Measurements from ENCODE around the gene RWDD3. TPM values are rescaled to one million over a fixed set of nuclear protein-coding genes. Genes with fewer than 3 reads are reported as not detected.

RWDD3 gene
- total RNA-seq, 2 experiments from 2014 or later = 14.3 to 14.5 TPM

DNA sequence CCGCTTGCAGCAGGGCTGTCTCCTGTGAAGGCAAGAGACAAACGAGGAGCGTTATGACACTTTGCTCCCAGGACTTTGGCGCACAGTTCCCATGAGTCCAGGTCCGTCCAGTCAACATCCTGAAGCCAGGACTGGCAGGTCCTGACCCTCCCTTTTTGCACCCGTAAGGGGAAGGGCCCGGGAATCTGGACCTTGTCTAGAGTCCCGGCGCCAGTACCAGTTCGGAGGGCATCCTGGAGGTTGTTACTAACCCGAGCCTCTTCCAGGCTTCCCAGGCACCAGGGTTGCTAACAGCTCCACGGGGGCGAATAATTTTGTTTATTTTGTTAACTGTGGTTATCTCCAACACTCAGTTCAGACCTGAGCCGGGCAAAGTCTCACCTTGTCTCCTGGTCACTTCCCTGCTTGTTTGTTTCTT lies 682 bp upstream of the RWDD3 start:
- no peaks in the 10 kb centered on the region for H3K27me3 ChIP-seq (ENCODE audit: control insufficient read depth in 1 of 2, insufficient read depth in 2 of 2, low read length in 2 of 2)
- ChIA-PET POLR2A (interaction anchor here (0.6 to 2.6 kb wide), 14 partner anchors 10 to 1495 kb away, joined by 3 to 56 read pairs (median 4); partner anchors contain the start of genes ABCD3, ALG14, DNTTIP2 and TLCD4), CTCF (interaction anchor here (0.7 to 2.1 kb wide), 20 partner anchors 8 to 816 kb away, joined by 3 to 26 read pairs (median 4); partner anchors contain the start of genes ALG14, CNN3 and TLCD4)
- H3K27ac Mint-ChIP-seq = peak overlapping the region; percentile 86
- DNase-seq = peak in 2 of 14 experiments; percentile 9 to 25
- peak overlapping the region; percentile 95 for H3K4me3 Mint-ChIP-seq
- H3K9me3 Mint-ChIP-seq = no peaks in the 10 kb centered on the region
- intact Hi-C loops (cut with DNase I, micrococcal nuclease) = loop anchor here (2.0 to 10.0 kb wide), 6 partner anchors 146 to 1886 kb away; partner anchors contain the start of genes ALG14 (in 2 of the 2), ABCD3 (in 1 of the 2) and DR1 (in 1 of the 2)
- peaks cover 28% of the 10 kb centered on the region for H3K27me3 Mint-ChIP-seq
- H3K4me3 ChIP-seq (ENCODE audit: low read length) = peak overlapping the region; percentile 85
- H3K9me3 ChIP-seq (ENCODE audit: control insufficient read depth in 1 of 2, insufficient read depth in 1 of 2, low read length in 2 of 2) = no peaks in the 10 kb centered on the region
- TF ChIP-seq CTCF (IDR thresholded peaks at IDR 0.05) = no peak
- H3K36me3 Mint-ChIP-seq (ENCODE audit: low read depth) = peaks cover 24% of the 10 kb centered on the region
- peaks cover 22% of the 10 kb centered on the region for H3K4me1 ChIP-seq (ENCODE audit: insufficient read depth, low read length)
- no peaks in the 10 kb centered on the region for H3K36me3 ChIP-seq (ENCODE audit: insufficient read depth, low read length)
- H3K4me1 Mint-ChIP-seq (ENCODE audit: low read depth) = peaks cover 45% of the 10 kb centered on the region
- peak overlapping the region; percentile 33 to 53 for H3K27ac ChIP-seq (ENCODE audit: low read depth in 1 of 2, low read length in 2 of 2)
- ATAC-seq (ENCODE audit: poor library complexity) = no peak

DNA sequence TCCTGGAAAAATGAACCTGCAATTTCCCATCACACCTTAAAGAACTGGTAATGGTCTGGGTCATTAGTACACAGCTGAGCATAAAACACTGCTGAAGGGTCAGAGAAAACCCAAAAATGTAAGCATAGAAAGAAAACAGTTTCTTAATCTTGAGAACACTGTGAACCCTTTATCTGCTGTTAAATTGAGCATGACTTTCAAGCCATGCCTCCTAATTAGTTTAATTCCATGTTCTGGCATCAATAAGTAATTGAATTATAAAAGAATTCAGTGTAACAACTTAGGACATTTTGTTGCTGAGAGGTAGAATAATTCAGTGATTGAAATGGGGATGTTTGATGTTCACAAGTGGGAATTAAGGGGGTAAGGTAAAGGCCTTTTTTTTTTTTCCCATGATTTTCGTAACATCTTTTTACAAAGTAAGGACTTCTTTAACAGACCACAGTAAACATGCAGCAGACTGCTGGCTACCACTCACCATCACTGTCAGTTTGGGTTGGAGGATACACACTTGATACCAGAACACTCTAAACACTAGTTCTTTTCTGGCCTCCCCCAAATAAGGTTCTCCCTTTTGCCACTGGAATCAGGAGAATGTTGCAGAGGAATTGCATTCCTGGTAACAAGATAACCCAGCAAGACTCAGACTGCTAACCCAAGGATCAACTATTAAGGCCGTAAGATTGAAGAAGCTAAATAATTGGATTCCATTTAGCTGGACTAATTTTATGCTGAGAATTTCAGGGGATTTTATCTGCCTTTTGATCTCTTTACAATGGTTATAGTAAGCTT lies 3.0 kb downstream of the RWDD3 start:
- Mint-ChIP-seq H3K9me3 (peaks cover 1% of the 10 kb centered on the region), H3K27me3 (no peaks in the 10 kb centered on the region), H3K27ac (peak overlapping the region; percentile 66), H3K4me3 (peak overlapping the region; percentile 79), H3K4me1 (ENCODE audit: low read depth) (peaks cover 58% of the 10 kb centered on the region), H3K36me3 (ENCODE audit: low read depth) (peaks cover 57% of the 10 kb centered on the region)
- intact Hi-C loops (cut with DNase I, micrococcal nuclease) = loop anchor here in 1 of 2 experiments (5.0 to 10.0 kb wide), 2 partner anchors 1392 to 1485 kb away; partner anchors contain the start of gene PTBP2
- peaks cover 23% of the 10 kb centered on the region for H3K36me3 ChIP-seq (ENCODE audit: insufficient read depth, low read length)
- H3K9me3 ChIP-seq (ENCODE audit: control insufficient read depth in 1 of 2, insufficient read depth in 1 of 2, low read length in 2 of 2) = no peaks in the 10 kb centered on the region
- POLR2A ChIA-PET = no interaction called here
- CTCF ChIA-PET = no interaction called here
- no peak overlapping the region for H3K27ac ChIP-seq (ENCODE audit: low read depth in 1 of 2, low read length in 2 of 2)
- DNase-seq = no peak
- H3K27me3 ChIP-seq (ENCODE audit: control insufficient read depth in 1 of 2, insufficient read depth in 2 of 2, low read length in 2 of 2) = no peaks in the 10 kb centered on the region
- TF ChIP-seq CTCF (IDR thresholded peaks at IDR 0.05) = no peak
- H3K4me1 ChIP-seq (ENCODE audit: insufficient read depth, low read length) = peaks cover 22% of the 10 kb centered on the region
- no peak overlapping the region for H3K4me3 ChIP-seq (ENCODE audit: low read length)
- ATAC-seq (ENCODE audit: poor library complexity) = no peak

DNA sequence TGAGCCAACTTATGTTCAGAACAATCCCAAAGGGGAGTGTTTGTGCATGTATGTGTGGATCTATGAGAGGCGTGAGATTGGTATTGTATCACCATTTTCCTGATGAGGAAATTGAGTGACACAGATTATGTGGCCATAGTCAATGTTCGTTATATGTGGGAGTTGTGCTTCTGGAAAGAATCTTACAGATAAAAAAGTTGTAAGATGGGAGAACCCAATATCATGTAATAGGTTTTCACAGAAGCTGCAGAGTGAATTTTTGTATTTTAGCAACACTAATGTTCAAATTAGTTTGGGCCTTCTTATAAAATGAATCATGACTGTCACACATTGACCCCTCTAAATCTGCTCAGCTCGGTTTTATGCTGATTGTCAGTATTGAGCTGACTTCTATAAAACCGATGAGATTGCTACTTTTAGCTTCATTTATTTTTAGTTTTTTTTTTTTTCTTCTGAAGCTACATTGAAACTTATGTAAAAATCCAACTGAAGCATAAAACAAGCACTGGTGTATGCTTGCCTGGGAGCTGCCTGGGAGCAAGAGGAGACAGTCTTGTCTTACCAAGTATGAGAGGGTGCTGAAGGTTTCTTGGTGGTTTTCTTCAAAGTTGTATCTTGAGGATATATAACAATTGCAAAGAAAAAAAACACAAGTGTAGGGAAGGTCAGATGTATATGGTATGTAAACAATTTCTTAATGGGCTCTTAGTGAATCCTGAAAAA lies 4.1 kb downstream of the RWDD3 start:
- Histone ChIP-seq H3K9me3 (ENCODE audit: control insufficient read depth in 1 of 2, insufficient read depth in 1 of 2, low read length in 2 of 2) (peaks cover 0 to 4% of the 10 kb centered on the region in 2 experiments), H3K36me3 (ENCODE audit: insufficient read depth, low read length) (peaks cover 26% of the 10 kb centered on the region), H3K27me3 (ENCODE audit: control insufficient read depth in 1 of 2, insufficient read depth in 2 of 2, low read length in 2 of 2) (no peaks in the 10 kb centered on the region), H3K4me3 (ENCODE audit: low read length) (no peak overlapping the region), H3K27ac (ENCODE audit: low read depth in 1 of 2, low read length in 2 of 2) (no peak overlapping the region), H3K4me1 (ENCODE audit: insufficient read depth, low read length) (peaks cover 18% of the 10 kb centered on the region)
- no peak for DNase-seq
- intact Hi-C loops (cut with DNase I, micrococcal nuclease) = loop anchor here in 1 of 2 experiments (5.0 to 10.0 kb wide), 2 partner anchors 1393 to 1484 kb away; partner anchors contain the start of gene PTBP2
- Mint-ChIP-seq H3K27me3 (no peaks in the 10 kb centered on the region), H3K9me3 (peaks cover 2% of the 10 kb centered on the region), H3K36me3 (ENCODE audit: low read depth) (peaks cover 67% of the 10 kb centered on the region), H3K4me3 (no peak overlapping the region), H3K4me1 (ENCODE audit: low read depth) (peaks cover 56% of the 10 kb centered on the region), H3K27ac (no peak overlapping the region)
- CTCF ChIA-PET = interaction anchor here (1.6 kb wide), 1 partner anchor 15 kb away, joined by 6 read pairs; no protein-coding TSS in a partner anchor
- POLR2A ChIA-PET = no interaction called here
- TF ChIP-seq CTCF (IDR thresholded peaks at IDR 0.05) = no peak
- ATAC-seq (ENCODE audit: poor library complexity) = no peak
